Omental fat pad (tissue), 4 donors: ENCODE results near the gene SBK2. TPM values are rescaled to one million over a fixed set of nuclear protein-coding genes. Genes with fewer than 3 reads are reported as not detected.

Source experiments
- ATAC-seq: fragments of 150-250 bp; one replicate; pipeline ENCODE4 v1.9.1; 2016; ENCODE audit warnings: mild to moderate bottlenecking, moderate library complexity; ENCODE audit not compliant: low FRiP score
- DNase-seq: peaks from one replicate; pipeline ENCODE4 v3.0.0-alpha.2; 2019; ENCODE audit warnings: low spot score
- CTCF ChIP-seq, 3 donors: fragments of 450-650 bp; IDR thresholded peaks; one replicate each; pipeline ENCODE4 v1.5.1; 2016 to 2017; ENCODE audit warnings: antibody characterized with exemption in 3 of 3, mild to moderate bottlenecking in 3 of 3, moderate library complexity in 2 of 3
- total RNA-seq, 4 donors: library from RNA; depleted of rRNA; stranded (reverse); fragments of >200 nt; gene quantifications; one replicate each; pipeline ENCODE4 v1.1.0, GENCODE V29; 2016

SBK2 gene
- total RNA-seq, 4 donors from 2014 or later, result 0.56 TPM; not detected in 3

DNA sequence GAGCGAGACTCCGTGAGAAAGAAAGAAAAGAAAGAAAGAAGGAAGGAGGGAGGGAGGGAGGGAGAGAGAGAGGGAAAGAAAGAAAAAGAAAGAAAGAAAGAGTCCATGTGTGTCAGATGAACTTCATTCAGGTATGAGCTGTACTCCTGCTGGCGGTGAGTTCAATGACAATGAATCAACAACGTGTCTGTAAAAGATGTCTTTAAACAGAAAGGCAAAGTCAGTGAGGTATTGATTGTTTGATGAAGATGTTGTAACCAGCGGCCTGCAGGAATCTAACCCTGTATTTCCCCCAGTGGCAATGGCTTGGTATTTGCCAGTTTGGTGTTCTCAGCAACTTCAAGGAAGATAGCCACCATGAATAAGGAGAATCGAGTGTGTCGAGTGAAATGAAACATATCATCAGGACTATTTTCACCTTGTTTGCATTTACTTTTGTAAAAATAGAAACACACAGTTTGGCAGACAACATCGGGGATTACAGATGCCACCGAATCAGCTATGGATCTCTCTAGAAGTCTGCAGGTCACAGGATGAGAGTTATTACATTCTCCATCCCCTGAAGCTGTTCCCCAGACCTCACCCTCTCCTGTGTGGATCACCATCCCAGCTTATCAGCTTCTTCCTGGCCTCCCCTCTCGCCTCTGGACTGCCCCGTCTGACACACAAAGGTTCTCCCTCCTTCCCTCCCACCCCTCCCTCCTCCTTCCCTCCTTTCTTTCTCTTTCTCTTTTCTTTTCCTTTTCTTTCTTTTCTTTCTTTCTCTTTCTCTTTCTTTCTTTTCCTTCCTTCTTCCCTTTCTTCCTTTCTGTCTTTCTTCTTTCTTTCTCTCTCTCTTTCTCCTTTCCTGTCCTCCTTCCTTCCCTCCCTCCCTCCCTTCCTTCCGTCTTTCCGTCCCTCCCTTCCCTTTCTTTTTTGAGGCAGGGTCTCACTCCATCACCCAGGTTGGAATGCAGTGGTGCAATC lies 16.6 kb upstream of the SBK2 start:
- no peak for DNase-seq
- no peak for TF ChIP-seq CTCF (IDR thresholded peaks at IDR 0.05)
- ATAC-seq, result no peak

GRCh38 chr19:55552620-55553019 lies 15.7 kb upstream of the SBK2 start:
- no peak for TF ChIP-seq CTCF (IDR thresholded peaks at IDR 0.05)
- ATAC-seq, result no peak
- DNase-seq, result no peak

DNA sequence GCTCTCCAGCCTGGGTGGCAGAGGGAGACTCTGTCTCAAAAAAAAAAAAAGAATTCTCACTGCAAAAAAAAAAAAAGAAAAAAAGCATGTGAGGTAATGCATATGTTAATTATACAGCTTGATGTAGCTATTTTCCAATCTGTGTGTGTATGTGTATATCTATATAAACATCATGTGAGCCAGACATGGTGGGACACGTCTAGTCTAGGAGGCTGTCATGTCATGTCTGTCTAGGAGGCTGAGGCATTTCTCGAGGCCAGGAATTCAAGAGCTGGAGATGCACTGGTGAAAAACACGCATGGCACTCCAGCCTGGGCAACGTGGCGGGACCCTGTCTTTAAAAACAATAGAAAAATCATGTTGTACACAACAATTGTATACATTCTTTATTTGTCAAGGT lies 15.3 kb upstream of the SBK2 start:
- no peak for DNase-seq
- no peak for ATAC-seq
- no peak for TF ChIP-seq CTCF (IDR thresholded peaks at IDR 0.05)

DNA sequence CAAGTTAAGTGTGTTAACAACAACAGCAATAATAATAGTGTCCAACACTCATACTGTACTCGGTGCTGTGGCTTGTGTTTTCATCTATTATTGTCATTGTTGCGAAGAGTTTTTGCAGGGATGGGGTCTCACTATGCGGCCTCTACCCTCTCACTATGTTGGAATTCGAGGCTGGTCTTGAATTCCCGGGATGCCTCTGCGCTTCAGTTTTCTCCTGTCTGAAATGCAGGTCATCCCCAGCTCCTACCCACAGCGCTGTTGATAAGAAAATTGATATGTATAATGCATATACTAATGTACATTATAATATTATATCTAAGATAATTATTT lies 13.4 kb upstream of the SBK2 start:
- TF ChIP-seq CTCF (IDR thresholded peaks at IDR 0.05), result no peak
- DNase-seq (no peak), ATAC-seq (no peak)

GRCh38 chr19:55549500-55550320 lies 12.8 kb upstream of the SBK2 start:
- TF ChIP-seq CTCF (IDR thresholded peaks at IDR 0.05), result no peak
- ATAC-seq (no peak), DNase-seq (no peak)

GRCh38 chr19:55546822-55547614 lies 10.1 kb upstream of the SBK2 start:
- peak; percentile 87 for ATAC-seq
- peak; percentile 66 for DNase-seq
- TF ChIP-seq CTCF (IDR thresholded peaks at IDR 0.05), result no peak
